Parathyroid adenoma (tissue), 2 donors: Measurements from ENCODE around the gene UBQLN4.

Experiments
- H2AFZ ChIP-seq: fragments of 300-600 bp; sonication (generic); one replicate; pipeline ENCODE4 v1.7.0; 2017; ENCODE audit warnings: antibody characterized with exemption, mild to moderate bottlenecking
- H3K27ac ChIP-seq: fragments of 300-600 bp; sonication (generic); one replicate; pipeline ENCODE4 v1.7.0; 2017
- H3K27me3 ChIP-seq: fragments of 300-600 bp; sonication (generic); one replicate; pipeline ENCODE4 v1.7.0; 2017; ENCODE audit warnings: low read length; ENCODE audit not compliant: control insufficient read depth, insufficient read depth
- H3K36me3 ChIP-seq: fragments of 300-600 bp; sonication (generic); one replicate; pipeline ENCODE4 v1.7.0; 2017; ENCODE audit warnings: low read length; ENCODE audit not compliant: control insufficient read depth, insufficient read depth
- H3K4me1 ChIP-seq: fragments of 300-600 bp; sonication (generic); one replicate; pipeline ENCODE4 v1.7.0; 2017; ENCODE audit warnings: control low read depth
- H3K4me2 ChIP-seq: fragments of 300-600 bp; sonication (generic); one replicate; pipeline ENCODE4 v1.7.0; 2017; ENCODE audit warnings: low read length
- H3K4me3 ChIP-seq: fragments of 300-600 bp; sonication (generic); one replicate; pipeline ENCODE4 v1.7.0; 2017; ENCODE audit warnings: low read depth, low read length
- H3K79me2 ChIP-seq: fragments of 300-600 bp; sonication (generic); one replicate; pipeline ENCODE4 v1.7.0; 2017; ENCODE audit warnings: control low read depth
- H3K9ac ChIP-seq: fragments of 300-600 bp; sonication (generic); one replicate; pipeline ENCODE4 v1.7.0; 2017; ENCODE audit warnings: mild to moderate bottlenecking
- H3K9me3 ChIP-seq: fragments of 300-600 bp; sonication (generic); one replicate; pipeline ENCODE4 v1.7.0; 2017; ENCODE audit warnings: low read length; ENCODE audit not compliant: control insufficient read depth
- CTCF ChIP-seq: fragments of 300-600 bp; sonication (generic); IDR thresholded peaks from one replicate; pipeline ENCODE4 v1.7.0; 2017; ENCODE audit warnings: antibody characterized with exemption, mild to moderate bottlenecking
- donor health status: primary hyperparathyroidism.

UBQLN4 gene

DNA sequence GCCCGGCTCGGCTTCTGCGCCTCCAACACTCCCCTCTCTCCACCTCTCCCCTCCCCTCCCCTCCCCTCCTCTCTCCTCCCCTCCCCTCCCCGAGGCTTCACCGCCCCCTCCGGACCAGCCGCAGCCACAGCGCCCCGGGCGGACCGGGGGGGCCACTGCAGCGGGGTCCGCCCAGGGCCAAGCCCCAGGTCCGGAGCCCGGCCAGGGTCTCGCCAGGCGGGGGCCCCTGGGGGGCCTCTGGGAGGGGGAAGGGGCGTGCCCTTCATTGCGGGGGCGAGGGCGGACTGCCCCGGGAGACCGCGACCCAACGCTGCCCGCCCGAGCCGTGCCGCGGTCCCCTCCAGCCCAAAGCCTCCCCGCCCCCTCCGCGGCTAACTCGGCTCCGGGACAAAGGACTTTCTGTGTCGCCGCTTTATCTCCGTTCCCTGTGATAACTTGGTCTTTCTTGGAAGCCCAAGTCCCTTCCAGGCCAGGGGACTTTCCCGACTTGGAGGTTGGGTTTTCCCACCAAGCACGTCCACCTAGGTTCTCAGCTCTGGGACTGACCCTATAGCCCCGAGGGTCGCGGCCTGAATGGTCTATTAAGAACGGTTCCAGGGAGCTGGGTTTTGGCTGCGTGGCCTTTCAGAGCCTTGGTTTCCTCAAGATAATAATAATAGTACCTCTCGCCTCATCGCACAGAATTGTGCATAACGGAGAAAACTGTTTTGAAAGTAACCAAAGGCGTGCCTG, at the start of gene UBQLN4:
TSS of gene UBQLN4 (minus strand) at position 31 of the 732 bp plus-strand sequence. CDS start 97 bp downstream, outside the sequence.
- Histone ChIP-seq H3K9ac (no peak within 1 kb of the TSS), H3K9me3 (no peaks in the 10 kb centered on the region), H3K27me3 (no peaks in the 10 kb centered on the region), H3K79me2 (no peaks in the 10 kb centered on the region), H3K4me1 (no peaks in the 10 kb centered on the region), H3K27ac (peak within 1 kb of the TSS; percentile 89), H2AFZ (peak within 1 kb of the TSS; percentile 95), H3K4me3 (peak within 1 kb of the TSS; percentile 92), H3K4me2 (peak within 1 kb of the TSS; percentile 84), H3K36me3 (no peaks in the 10 kb centered on the region)
- TF ChIP-seq CTCF, result peak; percentile 60

DNA sequence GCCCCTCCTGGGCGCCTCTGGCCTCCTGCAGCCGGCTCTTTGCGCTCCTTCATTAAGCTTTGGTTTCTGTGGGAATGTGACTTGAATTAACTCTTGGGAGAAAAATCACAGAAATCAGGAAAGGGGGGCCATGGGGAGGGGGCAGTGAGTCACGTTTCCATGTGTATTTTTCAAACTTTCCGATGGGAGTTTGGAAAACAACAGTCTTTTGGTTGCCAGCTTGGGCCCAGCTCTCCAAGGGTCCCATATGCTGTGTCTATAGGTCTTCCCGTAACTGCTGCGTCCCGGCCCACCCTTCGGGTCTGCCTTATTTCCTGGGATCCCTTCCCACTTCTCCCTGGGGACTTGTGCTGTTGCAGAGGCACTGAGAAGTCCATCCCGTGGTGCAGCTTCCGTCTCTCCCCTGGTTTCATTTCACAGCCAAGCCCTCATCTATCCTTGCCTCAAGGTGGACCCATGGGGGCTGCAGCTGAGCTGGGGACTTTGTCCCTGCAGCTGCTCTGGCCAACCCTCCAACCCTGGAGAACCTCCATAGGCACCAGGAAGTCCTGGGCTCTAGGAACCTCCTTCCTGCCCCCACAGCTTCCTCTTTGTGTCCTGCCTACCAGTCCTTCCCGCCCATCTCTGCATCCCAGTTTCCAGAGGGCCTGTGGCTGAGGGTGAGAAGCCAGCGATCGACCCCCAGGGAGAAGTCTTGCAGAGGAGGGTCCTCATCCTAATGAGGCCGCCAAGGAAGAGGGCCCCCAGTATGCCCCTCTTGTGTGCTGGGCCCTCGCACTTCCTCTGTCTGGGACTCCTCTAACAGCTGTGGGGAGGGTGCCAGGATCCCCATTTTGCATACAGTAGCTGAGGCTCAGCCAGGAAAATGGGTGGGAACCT, 49.3 kb upstream of the UBQLN4 start:
- H2AFZ ChIP-seq, result no peak overlapping the region
- H3K9ac ChIP-seq, result no peak overlapping the region
- H3K79me2 ChIP-seq, result no peaks in the 10 kb centered on the region
- no peak overlapping the region for H3K4me3 ChIP-seq
- H3K36me3 ChIP-seq, result no peaks in the 10 kb centered on the region
- H3K9me3 ChIP-seq, result no peaks in the 10 kb centered on the region
- H3K4me1 ChIP-seq, result peaks cover 22% of the 10 kb centered on the region
- TF ChIP-seq CTCF, result no peak
- no peak overlapping the region for H3K4me2 ChIP-seq
- peak overlapping the region; percentile 93 for H3K27ac ChIP-seq
- no peaks in the 10 kb centered on the region for H3K27me3 ChIP-seq

DNA sequence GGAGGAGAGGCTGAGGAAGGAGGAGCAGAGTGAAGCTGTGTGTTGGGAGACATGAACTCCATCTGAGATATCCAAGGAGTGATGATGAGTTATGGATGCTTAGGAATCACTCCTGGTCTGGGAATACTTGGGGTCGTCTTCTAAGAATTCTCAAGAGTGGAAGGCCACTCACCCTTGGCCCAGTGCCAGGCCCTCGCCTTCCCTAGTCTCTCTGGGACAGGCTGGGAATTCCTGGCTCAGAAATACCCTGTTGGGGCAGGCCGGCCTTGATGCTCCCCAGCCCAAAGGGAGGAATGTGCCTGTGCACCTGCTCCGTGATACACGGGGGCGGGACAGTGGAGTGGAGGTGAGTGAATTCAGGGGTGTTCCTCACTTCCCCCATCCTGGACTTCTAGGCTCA, 48.3 kb upstream of the UBQLN4 start:
- H3K4me2 ChIP-seq, result no peak overlapping the region
- peaks cover 21% of the 10 kb centered on the region for H3K4me1 ChIP-seq
- no peaks in the 10 kb centered on the region for H3K9me3 ChIP-seq
- no peak overlapping the region for H3K4me3 ChIP-seq
- no peak overlapping the region for H3K9ac ChIP-seq
- no peak overlapping the region for H2AFZ ChIP-seq
- no peaks in the 10 kb centered on the region for H3K27me3 ChIP-seq
- no peaks in the 10 kb centered on the region for H3K79me2 ChIP-seq
- H3K36me3 ChIP-seq, result no peaks in the 10 kb centered on the region
- H3K27ac ChIP-seq, result no peak overlapping the region
- no peak for TF ChIP-seq CTCF

DNA sequence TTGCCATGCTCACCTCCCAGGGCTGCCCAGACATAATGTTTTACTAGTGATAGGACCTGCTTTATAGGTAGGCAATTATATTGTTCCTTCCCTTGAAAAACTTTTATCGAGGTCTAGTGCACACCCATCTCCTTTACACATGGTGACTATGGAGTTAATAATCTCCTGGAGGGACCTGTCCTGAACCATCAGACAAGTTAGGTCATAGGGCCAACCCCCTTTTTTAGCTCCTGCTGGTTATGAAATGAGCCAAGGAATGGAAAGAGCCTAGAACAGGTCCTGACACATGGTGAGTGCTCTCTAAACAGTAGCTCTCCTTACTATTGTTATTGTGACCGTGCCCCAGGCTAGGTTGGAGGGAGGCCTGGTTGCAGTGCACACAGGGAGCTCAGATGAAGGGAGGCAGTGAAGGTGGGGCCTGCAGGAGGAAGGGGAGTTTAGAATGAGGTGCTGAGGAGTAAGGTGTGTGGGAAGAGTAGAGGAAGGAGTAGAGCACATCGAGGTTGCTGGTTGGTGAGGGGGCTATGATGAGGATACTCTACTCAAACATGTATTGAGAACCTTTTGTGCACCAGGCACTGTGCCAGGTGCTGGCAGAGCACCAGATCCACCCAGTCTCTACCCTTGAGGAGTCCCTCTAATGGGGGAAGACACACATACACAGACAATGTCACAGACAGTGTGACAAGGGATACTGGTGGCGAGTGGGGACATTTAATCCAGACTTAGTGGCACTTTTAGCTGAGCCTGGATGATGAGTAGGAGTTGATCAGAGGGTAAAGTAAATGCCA, 46.8 kb upstream of the UBQLN4 start:
- no peaks in the 10 kb centered on the region for H3K79me2 ChIP-seq
- H3K27me3 ChIP-seq, result no peaks in the 10 kb centered on the region
- H3K4me2 ChIP-seq, result no peak overlapping the region
- H3K4me1 ChIP-seq, result peaks cover 13% of the 10 kb centered on the region
- no peak overlapping the region for H2AFZ ChIP-seq
- no peaks in the 10 kb centered on the region for H3K36me3 ChIP-seq
- H3K9me3 ChIP-seq, result no peaks in the 10 kb centered on the region
- TF ChIP-seq CTCF, result no peak
- H3K9ac ChIP-seq, result no peak overlapping the region
- H3K4me3 ChIP-seq, result no peak overlapping the region
- H3K27ac ChIP-seq, result no peak overlapping the region
